Glutamatergic neuron (in vitro differentiated cells): Measurements from ENCODE around the gene MYORG. TPM values are rescaled to one million over a fixed set of nuclear protein-coding genes. Genes with fewer than 3 reads are reported as not detected.
A peak's percentile ranks its signal among the peaks of the same experiment; 100 is the strongest.
"Not testable (repeated sequence)": the region's sequence is repeated elsewhere in the genome, so short reads cannot be mapped to it uniquely, and the experiment has no call there.

Experiments
- DNase-seq: peaks from one replicate; pipeline ENCODE4 v3.0.0; 2022
- H3K27ac Mint-ChIP-seq: one replicate; pipeline ENCODE4 v1.8.0; 2020; ENCODE audit warnings: mild to moderate bottlenecking, mixed read lengths, inconsistent platforms; ENCODE audit not compliant: unreplicated experiment
- H3K27me3 Mint-ChIP-seq: one replicate; pipeline ENCODE4 v1.8.0; 2020; ENCODE audit warnings: mild to moderate bottlenecking, moderate library complexity, mixed read lengths, inconsistent platforms; ENCODE audit not compliant: unreplicated experiment
- H3K36me3 Mint-ChIP-seq: one replicate; pipeline ENCODE4 v1.8.0; 2020; ENCODE audit warnings: mild to moderate bottlenecking, mixed read lengths, inconsistent platforms; ENCODE audit not compliant: unreplicated experiment
- H3K4me1 Mint-ChIP-seq: one replicate; pipeline ENCODE4 v1.8.0; 2020; ENCODE audit warnings: mild to moderate bottlenecking, low read depth, mixed read lengths, inconsistent platforms; ENCODE audit not compliant: unreplicated experiment
- H3K4me3 Mint-ChIP-seq: one replicate; pipeline ENCODE4 v1.8.0; 2020; ENCODE audit warnings: mild to moderate bottlenecking, mixed read lengths, inconsistent platforms; ENCODE audit not compliant: unreplicated experiment
- H3K9me3 Mint-ChIP-seq: one replicate; pipeline ENCODE4 v1.8.0; 2020; ENCODE audit warnings: mild to moderate bottlenecking, moderate library complexity, mixed read lengths, inconsistent platforms; ENCODE audit not compliant: unreplicated experiment
- CTCF ChIP-seq: fragments of 200-600 bp; sonication (generic); IDR thresholded peaks from one replicate; pipeline ENCODE4 v1.5.0; 2021; ENCODE audit not compliant: partially characterized antibody, unreplicated experiment
- total RNA-seq: library from RNA; stranded (reverse); fragmentation: NEBNext Ultra II Directional; extraction: Animal tissue kit (Norgen Biotek cat#: 25700); gene quantifications from one replicate; pipeline ENCODE4 v1.2.1, GENCODE V29; 2021; ENCODE audit not compliant: unreplicated experiment

Gene MYORG
- total RNA-seq, 1 donor from 2014 or later: 4.6 TPM

- Mint-ChIP-seq H3K36me3 (no peaks in the 10 kb centered on the region), H3K27me3 (peaks cover 2% of the 10 kb centered on the region), H3K4me3 (no peak overlapping the region), H3K9me3 (no peaks in the 10 kb centered on the region), H3K27ac (no peak overlapping the region), H3K4me1 (no peaks in the 10 kb centered on the region)
- DNase-seq: no peak
- TF ChIP-seq CTCF: no peak
Observed at GRCh38 chr9:34341659-34342295, 34.9 kb downstream of the MYORG start.

GRCh38 chr9:34338665-34339385 lies 37.9 kb downstream of the MYORG start:
- no peak for TF ChIP-seq CTCF
- Mint-ChIP-seq H3K27ac (no peak overlapping the region), H3K27me3 (peaks cover 2% of the 10 kb centered on the region), H3K36me3 (no peaks in the 10 kb centered on the region), H3K4me1 (peaks cover 13% of the 10 kb centered on the region), H3K4me3 (no peak overlapping the region), H3K9me3 (peaks cover under 1% of the 10 kb centered on the region)
- no peak for DNase-seq

GRCh38 chr9:34338079-34338478 lies 38.6 kb downstream of the MYORG start:
- H3K9me3 Mint-ChIP-seq, H3K4me3 Mint-ChIP-seq, H3K36me3 Mint-ChIP-seq, H3K27ac Mint-ChIP-seq, H3K27me3 Mint-ChIP-seq, DNase-seq: not testable (repeated sequence)
- peaks cover 14% of the 10 kb centered on the region for H3K4me1 Mint-ChIP-seq

GRCh38 chr9:34337403-34337802 lies 39.3 kb downstream of the MYORG start:
- peaks cover 2% of the 10 kb centered on the region for H3K9me3 Mint-ChIP-seq
- H3K27me3 Mint-ChIP-seq: peaks cover 2% of the 10 kb centered on the region
- no peak overlapping the region for H3K4me3 Mint-ChIP-seq
- H3K4me1 Mint-ChIP-seq: peaks cover 19% of the 10 kb centered on the region
- H3K36me3 Mint-ChIP-seq: no peaks in the 10 kb centered on the region
- no peak for TF ChIP-seq CTCF
- no peak for DNase-seq
- no peak overlapping the region for H3K27ac Mint-ChIP-seq

- TF ChIP-seq CTCF: no peak
- H3K27me3 Mint-ChIP-seq: peaks cover 1% of the 10 kb centered on the region
Observed at GRCh38 chr9:34335376-34335775, 41.3 kb downstream of the MYORG start.

More at GRCh38 chr9:34335376-34335775, 41.3 kb downstream of the MYORG start:
- no peak for DNase-seq
- peaks cover 2% of the 10 kb centered on the region for H3K9me3 Mint-ChIP-seq
- no peaks in the 10 kb centered on the region for H3K36me3 Mint-ChIP-seq
- H3K27ac Mint-ChIP-seq: no peak overlapping the region
- H3K4me1 Mint-ChIP-seq: peaks cover 26% of the 10 kb centered on the region
- peak overlapping the region; percentile 21 for H3K4me3 Mint-ChIP-seq
